Urinary bladder (tissue), 4 donors: ENCODE data around the gene PCDHB1. TPM values are rescaled to one million over a fixed set of nuclear protein-coding genes. Genes with fewer than 3 reads are reported as not detected.
"Not testable (repeated sequence)": the region's sequence is repeated elsewhere in the genome, so short reads cannot be mapped to it uniquely, and the experiment has no call there.

Experiments used
- DNase-seq: peaks from one replicate; pipeline ENCODE4 v3.0.0-alpha.2; 2015; ENCODE audit errors: extremely low spot score
- H3K27ac ChIP-seq: one replicate; pipeline ENCODE4 v1.5.1; 2013; ENCODE audit warnings: low read depth, mild to moderate bottlenecking, moderate library complexity
- H3K36me3 ChIP-seq: one replicate; pipeline ENCODE4 v1.6.1; 2013; ENCODE audit warnings: mild to moderate bottlenecking, moderate library complexity; ENCODE audit not compliant: insufficient read depth
- H3K4me1 ChIP-seq: one replicate; pipeline ENCODE4 v1.6.1; 2013; ENCODE audit warnings: mild to moderate bottlenecking, moderate library complexity; ENCODE audit not compliant: insufficient read depth
- H3K4me3 ChIP-seq: one replicate; pipeline ENCODE4 v1.5.1; 2013; ENCODE audit warnings: low read depth, low read length
- WGBS: extraction: QIAGEN DNeasy Blood & Tissue Kit; methylation state at CpG from one replicate; pipeline ENCODE4 v1.1.7; 2013; 5-methylcytosine and 5-hydroxymethylcytosine counted together
- polyA plus RNA-seq: library from polyadenylated mRNA; stranded (reverse); fragments of 200-250 nt; gene quantifications from one replicate; pipeline ENCODE4 v1.2.3, GENCODE V29; 2013
- total RNA-seq: library from RNA; depleted of rRNA; stranded (reverse); fragments of >200 nt; gene quantifications from one replicate; pipeline ENCODE4 v1.2.3, GENCODE V29; 2014
- donor health status: healthy with polysubstance abuse.
- donor health status: healthy.

Gene PCDHB1
- total and polyA plus RNA-seq, 2 donors, result 0.01 to 0.16 TPM

DNA sequence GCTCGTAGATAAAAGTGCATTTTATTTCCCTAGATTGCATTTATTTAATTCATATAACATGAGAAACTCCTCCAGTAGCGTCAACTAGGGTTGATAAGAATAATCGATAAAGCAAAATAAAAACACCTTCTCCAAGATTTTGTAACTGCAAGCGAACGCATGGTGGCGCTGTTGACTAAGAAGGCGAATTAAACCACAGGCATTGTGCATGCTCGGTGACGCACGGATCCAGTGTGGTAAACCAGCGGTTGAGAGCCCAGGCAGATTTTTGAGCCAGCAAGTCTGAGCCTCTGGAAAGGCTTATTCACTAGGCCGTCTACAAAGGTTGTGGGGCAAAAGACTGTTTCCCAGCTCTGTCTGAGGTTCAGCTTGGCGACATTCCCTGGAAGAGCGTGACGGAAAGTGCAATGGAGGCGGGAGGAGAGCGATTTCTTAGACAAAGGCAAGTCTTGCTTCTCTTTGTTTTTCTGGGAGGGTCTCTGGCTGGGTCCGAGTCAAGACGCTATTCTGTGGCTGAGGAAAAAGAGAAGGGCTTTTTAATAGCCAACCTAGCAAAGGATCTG, 49.1 kb downstream of the PCDHB1 start, which contains the start of gene PCDHB3:
TSS of gene PCDHB3 (plus strand) at position 231 of the 563 bp plus-strand sequence. CDS start at position 408, 177 bp downstream.
- 18% methylated on average over 19 of the region's 19 CpGs for WGBS
- peak within 1 kb of the TSS; percentile 7 for H3K4me3 ChIP-seq
- no peak for DNase-seq
- no peak within 1 kb of the TSS for H3K27ac ChIP-seq
- H3K4me1 ChIP-seq, result no peaks in the 10 kb centered on the region
- H3K36me3 ChIP-seq, result no peaks in the 10 kb centered on the region

DNA sequence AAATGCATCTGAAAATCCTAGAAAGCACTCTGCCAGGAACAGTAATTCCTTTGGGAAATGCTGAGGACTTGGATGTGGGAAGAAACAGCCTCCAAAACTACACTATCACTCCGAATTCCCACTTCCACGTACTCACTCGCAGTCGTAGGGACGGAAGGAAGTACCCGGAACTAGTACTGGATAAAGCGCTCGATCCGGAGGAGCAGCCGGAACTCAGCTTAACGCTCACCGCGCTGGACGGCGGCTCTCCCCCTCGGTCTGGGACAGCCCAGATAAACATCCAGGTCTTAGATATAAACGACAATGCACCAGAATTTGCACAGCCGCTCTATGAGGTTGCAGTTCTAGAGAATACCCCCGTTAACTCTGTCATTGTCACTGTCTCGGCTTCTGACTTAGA, 49.9 kb downstream of the PCDHB1 start:
- WGBS, result 34% methylated on average over 20 of the region's 20 CpGs
- H3K4me1 ChIP-seq, result no peaks in the 10 kb centered on the region
- H3K27ac ChIP-seq, result no peak overlapping the region
- DNase-seq, result no peak
- no peaks in the 10 kb centered on the region for H3K36me3 ChIP-seq
- H3K4me3 ChIP-seq, result peak overlapping the region; percentile 7

- not testable (repeated sequence) for H3K27ac ChIP-seq, H3K4me3 ChIP-seq, H3K36me3 ChIP-seq, H3K4me1 ChIP-seq, DNase-seq
- WGBS, result 40% methylated on average over 37 of the region's 39 CpGs
Observed at GRCh38 chr5:141102070-141102469, 50.9 kb downstream of the PCDHB1 start.

GRCh38 chr5:141102471-141102870, 51.3 kb downstream of the PCDHB1 start:
- not testable (repeated sequence) for H3K4me1 ChIP-seq, H3K4me3 ChIP-seq
- 35% methylated on average over 34 of the region's 38 CpGs for WGBS

DNA sequence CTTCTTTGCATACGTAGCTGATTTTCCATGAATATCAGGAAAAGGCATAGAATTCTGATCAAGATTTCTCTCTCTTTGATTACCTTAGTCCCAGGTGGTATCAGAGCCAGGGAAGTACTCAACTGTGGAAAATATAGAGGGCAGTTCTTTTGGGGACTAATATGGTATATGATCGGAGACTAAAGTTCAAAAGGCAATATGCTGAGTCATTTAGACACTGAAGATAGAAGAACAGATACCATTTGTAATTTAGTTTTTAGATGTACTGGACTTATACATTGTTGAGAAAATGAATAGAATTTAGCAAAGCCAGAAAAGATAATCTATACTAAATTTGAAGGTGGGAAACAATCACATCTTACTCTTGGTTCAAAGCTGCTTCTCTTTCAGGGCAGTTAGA, 54.2 kb downstream of the PCDHB1 start:
- no peak overlapping the region for H3K4me3 ChIP-seq
- H3K4me1 ChIP-seq, result no peaks in the 10 kb centered on the region
- WGBS, result 90% methylated on average over 2 of the region's 2 CpGs
- no peaks in the 10 kb centered on the region for H3K36me3 ChIP-seq
- no peak for DNase-seq
- no peak overlapping the region for H3K27ac ChIP-seq

More at GRCh38 chr5:141102471-141102870, 51.3 kb downstream of the PCDHB1 start:
- not testable (repeated sequence) for H3K36me3 ChIP-seq, DNase-seq, H3K27ac ChIP-seq

Other genes starting within 250 kb of the PCDHB1 start
- 1.1 TPM for gene PCDHA4, start 244.3 kb upstream of the PCDHB1 start, total RNA-seq
- 0.28 TPM for gene PCDHA4, start 244.3 kb upstream of the PCDHB1 start, polyA plus RNA-seq
- gene PCDHA5, start 229.8 kb upstream of the PCDHB1 start, total RNA-seq, result 0.69 TPM
- 0.05 TPM for gene PCDHA5, start 229.8 kb upstream of the PCDHB1 start, polyA plus RNA-seq
- 0.95 TPM for gene PCDHA6, start 223.4 kb upstream of the PCDHB1 start, total RNA-seq
- 0.22 TPM for gene PCDHA6, start 223.4 kb upstream of the PCDHB1 start, polyA plus RNA-seq
- 0.26 TPM for gene PCDHA7, start 217.1 kb upstream of the PCDHB1 start, total RNA-seq
- 0.14 TPM for gene PCDHA7, start 217.1 kb upstream of the PCDHB1 start, polyA plus RNA-seq
- 0.21 TPM for gene PCDHA8, start 210.2 kb upstream of the PCDHB1 start, total RNA-seq
- gene PCDHA8, start 210.2 kb upstream of the PCDHB1 start, polyA plus RNA-seq, result 0.06 TPM
- 0.90 TPM for gene PCDHA9, start 203.0 kb upstream of the PCDHB1 start, total RNA-seq
- gene PCDHA9, start 203.0 kb upstream of the PCDHB1 start, polyA plus RNA-seq, result 0.03 TPM
- 1.1 TPM for gene PCDHA10, start 195.5 kb upstream of the PCDHB1 start, total RNA-seq
- gene PCDHA10, start 195.5 kb upstream of the PCDHB1 start, polyA plus RNA-seq, result 0.13 TPM
- gene PCDHA11, start 182.4 kb upstream of the PCDHB1 start, total RNA-seq, result 1.6 TPM
- 0.06 TPM for gene PCDHA11, start 182.4 kb upstream of the PCDHB1 start, polyA plus RNA-seq
- gene PCDHA12, start 176.1 kb upstream of the PCDHB1 start, total RNA-seq, result 0.90 TPM
- 0.03 TPM for gene PCDHA12, start 176.1 kb upstream of the PCDHB1 start, polyA plus RNA-seq
- 0.74 TPM for gene PCDHA13, start 169.2 kb upstream of the PCDHB1 start, total RNA-seq
- 0.18 TPM for gene PCDHA13, start 169.2 kb upstream of the PCDHB1 start, polyA plus RNA-seq
- gene PCDHAC1, start 125.1 kb upstream of the PCDHB1 start, total RNA-seq, result 1.5 TPM
- gene PCDHAC1, start 125.1 kb upstream of the PCDHB1 start, polyA plus RNA-seq, result 0.13 TPM
- gene PCDHAC2, start 84.9 kb upstream of the PCDHB1 start, total RNA-seq, result 3.0 TPM
- 0.67 TPM for gene PCDHAC2, start 84.9 kb upstream of the PCDHB1 start, polyA plus RNA-seq
- 3.4 TPM for gene PCDHB2, start 43.2 kb downstream of the PCDHB1 start, total RNA-seq
- gene PCDHB2, start 43.2 kb downstream of the PCDHB1 start, polyA plus RNA-seq, result 3.4 TPM
- 4.6 TPM for gene PCDHB3, start 49.1 kb downstream of the PCDHB1 start, total RNA-seq
- 1.3 TPM for gene PCDHB3, start 49.1 kb downstream of the PCDHB1 start, polyA plus RNA-seq
- 3.8 TPM for gene PCDHB4, start 70.4 kb downstream of the PCDHB1 start, total RNA-seq
- 6.2 TPM for gene PCDHB4, start 70.4 kb downstream of the PCDHB1 start, polyA plus RNA-seq
- gene PCDHB5, start 83.8 kb downstream of the PCDHB1 start, total RNA-seq, result 7.0 TPM
- gene PCDHB5, start 83.8 kb downstream of the PCDHB1 start, polyA plus RNA-seq, result 9.0 TPM
- 1.1 TPM for gene PCDHB6, start 98.7 kb downstream of the PCDHB1 start, total RNA-seq
- gene PCDHB6, start 98.7 kb downstream of the PCDHB1 start, polyA plus RNA-seq, result 1.1 TPM
- gene PCDHB7, start 121.3 kb downstream of the PCDHB1 start, total RNA-seq, result 3.2 TPM
- 2.6 TPM for gene PCDHB7, start 121.3 kb downstream of the PCDHB1 start, polyA plus RNA-seq
- gene PCDHB8, start 126.4 kb downstream of the PCDHB1 start, total RNA-seq, result 1.6 TPM
- gene PCDHB8, start 126.4 kb downstream of the PCDHB1 start, polyA plus RNA-seq, result 1.0 TPM
- 3.3 TPM for gene PCDHB16, start 131.0 kb downstream of the PCDHB1 start, total RNA-seq
- gene PCDHB16, start 131.0 kb downstream of the PCDHB1 start, polyA plus RNA-seq, result 2.4 TPM
- 2.4 TPM for gene PCDHB9, start 135.8 kb downstream of the PCDHB1 start, total RNA-seq
- 1.2 TPM for gene PCDHB9, start 135.8 kb downstream of the PCDHB1 start, polyA plus RNA-seq
- 5.0 TPM for gene PCDHB10, start 141.0 kb downstream of the PCDHB1 start, total RNA-seq
- gene PCDHB10, start 141.0 kb downstream of the PCDHB1 start, polyA plus RNA-seq, result 5.1 TPM
- gene PCDHB11, start 148.3 kb downstream of the PCDHB1 start, total RNA-seq, result 7.3 TPM
- 2.8 TPM for gene PCDHB11, start 148.3 kb downstream of the PCDHB1 start, polyA plus RNA-seq
- gene PCDHB12, start 157.3 kb downstream of the PCDHB1 start, total RNA-seq, result 6.9 TPM
- 3.4 TPM for gene PCDHB12, start 157.3 kb downstream of the PCDHB1 start, polyA plus RNA-seq
- 5.9 TPM for gene PCDHB13, start 162.5 kb downstream of the PCDHB1 start, total RNA-seq
- gene PCDHB13, start 162.5 kb downstream of the PCDHB1 start, polyA plus RNA-seq, result 2.5 TPM
- 10.1 TPM for gene PCDHB14, start 172.0 kb downstream of the PCDHB1 start, total RNA-seq
- 8.2 TPM for gene PCDHB14, start 172.0 kb downstream of the PCDHB1 start, polyA plus RNA-seq
- 7.8 TPM for gene PCDHB15, start 194.0 kb downstream of the PCDHB1 start, total RNA-seq
- 7.3 TPM for gene PCDHB15, start 194.0 kb downstream of the PCDHB1 start, polyA plus RNA-seq